HG03039 (cell line): Measurements from ENCODE around the gene XRCC3.

Source experiments
- ATAC-seq: cut with Tn5 transposase; IDR thresholded peaks from one replicate; pipeline ENCODE4 v1.9.1; 2021; ENCODE audit warnings: mild to moderate bottlenecking, moderate library complexity; ENCODE audit not compliant: unreplicated experiment

Gene XRCC3

DNA sequence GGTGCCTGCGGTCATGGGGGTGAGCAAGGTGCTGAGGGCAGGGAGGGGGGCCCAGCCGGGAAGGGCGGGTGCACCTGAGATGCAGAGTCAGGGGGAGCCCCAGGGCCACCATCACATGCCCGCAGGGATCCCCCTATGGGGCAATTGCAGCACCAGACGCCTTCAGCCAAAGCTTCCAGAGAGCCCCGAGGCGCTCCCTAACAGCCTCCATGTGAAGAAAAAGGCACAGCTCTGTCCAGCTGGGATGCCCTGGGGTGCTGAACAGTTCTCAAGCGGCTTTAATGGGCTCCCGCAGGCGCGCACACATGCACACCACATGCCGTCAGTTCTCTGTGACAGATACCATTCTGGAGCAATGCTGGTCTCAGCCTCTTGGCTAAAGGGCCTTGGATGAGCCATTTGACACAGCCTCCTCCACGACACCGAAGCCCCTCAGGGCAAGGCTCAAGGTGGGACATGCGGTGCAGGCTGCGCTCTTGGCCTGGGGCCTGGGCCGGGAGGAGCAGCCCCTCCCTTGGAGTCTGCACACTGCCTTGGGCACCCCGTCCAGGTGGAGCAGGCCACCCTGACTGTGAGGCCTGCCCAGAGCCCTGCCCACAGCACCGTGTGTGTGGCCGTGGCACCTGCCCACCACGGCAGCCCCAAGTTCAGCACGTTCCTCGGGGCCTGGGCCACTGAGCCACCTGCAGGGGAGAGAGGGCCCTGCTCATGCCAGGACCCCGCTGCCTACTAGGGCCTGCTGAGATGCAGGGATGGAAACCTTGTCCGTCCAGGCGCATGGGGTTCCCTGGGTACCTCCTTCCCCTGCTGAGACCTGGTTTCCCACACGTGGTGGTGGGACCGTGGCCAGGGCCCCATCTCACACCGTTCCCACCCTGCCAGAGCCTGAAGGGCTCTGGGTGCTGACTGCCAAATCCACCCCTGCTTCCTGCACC, 7.7 kb downstream of the XRCC3 start:
- ATAC-seq: no peak

GRCh38 chr14:103706551-103707328, 8.5 kb downstream of the XRCC3 start:
- no peak for ATAC-seq

DNA sequence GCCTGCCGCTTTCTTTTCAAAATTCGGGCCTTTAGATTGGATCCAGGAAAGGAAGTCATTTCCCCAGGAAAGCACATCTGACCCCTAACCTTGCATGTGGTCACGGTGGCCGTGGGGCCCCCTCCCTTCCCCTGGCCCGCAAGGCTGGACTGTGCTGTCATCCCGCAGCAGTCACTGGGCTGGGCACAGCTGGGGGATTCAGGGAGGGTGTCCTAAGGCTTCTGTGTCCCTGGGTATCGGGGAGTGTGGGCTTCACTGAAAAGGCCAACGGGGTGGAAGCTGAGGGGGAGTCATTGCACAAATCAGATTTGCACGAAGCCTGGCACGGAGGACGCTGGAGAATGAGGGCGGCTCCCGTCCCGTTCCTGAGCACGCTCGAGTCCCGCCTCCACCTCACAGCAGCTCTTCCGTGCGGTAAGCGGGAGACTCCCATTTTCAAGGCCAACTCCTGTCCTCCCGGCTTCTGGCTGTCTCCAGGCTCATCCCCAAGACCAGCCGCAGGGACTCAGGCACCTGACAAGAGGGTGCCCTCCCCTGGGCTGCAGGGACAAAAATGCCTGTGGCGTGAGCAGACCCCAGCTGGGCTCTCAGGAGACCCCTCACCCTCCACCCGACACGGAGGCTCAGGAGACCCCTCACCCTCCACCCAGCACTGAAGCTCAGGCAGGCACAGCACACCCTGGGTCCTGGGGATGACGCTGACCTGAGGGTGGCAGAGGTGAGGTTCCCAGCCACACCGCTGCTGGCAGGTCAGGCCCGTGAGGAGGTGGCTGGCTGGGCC, 9.6 kb downstream of the XRCC3 start:
- ATAC-seq: no peak

DNA sequence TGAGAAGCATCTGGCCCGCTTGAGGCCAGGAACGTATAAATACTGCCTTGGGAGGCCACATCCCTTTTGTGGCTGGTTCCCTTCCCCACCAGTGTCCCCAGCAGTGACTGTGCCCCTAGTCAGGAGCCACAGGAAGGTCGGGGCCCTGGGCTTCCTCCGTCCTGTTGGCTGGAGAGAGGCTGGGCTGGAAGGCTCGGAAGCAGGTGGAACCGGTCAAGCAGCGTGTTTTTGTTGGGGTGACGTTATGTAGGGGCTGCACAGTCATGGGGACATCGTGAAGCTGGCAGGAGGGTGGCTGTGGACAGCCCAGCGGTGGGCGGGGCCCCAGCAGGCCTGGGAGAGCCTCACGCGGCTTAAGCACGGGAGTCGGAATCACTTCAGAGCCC, 10.1 kb downstream of the XRCC3 start:
- no peak for ATAC-seq

DNA sequence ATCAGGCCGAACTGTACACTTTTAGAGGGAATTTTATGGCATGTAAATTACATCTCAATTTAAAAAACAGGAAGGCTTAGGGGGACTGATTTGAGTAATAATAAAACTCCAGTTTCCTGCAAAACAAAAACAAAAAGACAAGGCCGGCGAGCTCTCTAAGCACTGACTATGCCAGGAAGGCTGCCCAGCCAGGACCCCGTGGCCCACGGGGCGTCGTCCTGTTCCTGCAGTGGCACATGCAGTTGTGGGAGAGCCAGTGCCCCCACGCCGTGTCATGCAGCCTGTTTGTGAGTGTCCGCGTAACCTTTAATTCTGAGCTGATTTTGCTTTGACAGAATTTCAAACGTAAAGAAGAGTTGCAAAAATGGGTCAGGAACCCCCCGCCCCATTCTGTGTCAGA, 10.5 kb downstream of the XRCC3 start:
- ATAC-seq: no peak

DNA sequence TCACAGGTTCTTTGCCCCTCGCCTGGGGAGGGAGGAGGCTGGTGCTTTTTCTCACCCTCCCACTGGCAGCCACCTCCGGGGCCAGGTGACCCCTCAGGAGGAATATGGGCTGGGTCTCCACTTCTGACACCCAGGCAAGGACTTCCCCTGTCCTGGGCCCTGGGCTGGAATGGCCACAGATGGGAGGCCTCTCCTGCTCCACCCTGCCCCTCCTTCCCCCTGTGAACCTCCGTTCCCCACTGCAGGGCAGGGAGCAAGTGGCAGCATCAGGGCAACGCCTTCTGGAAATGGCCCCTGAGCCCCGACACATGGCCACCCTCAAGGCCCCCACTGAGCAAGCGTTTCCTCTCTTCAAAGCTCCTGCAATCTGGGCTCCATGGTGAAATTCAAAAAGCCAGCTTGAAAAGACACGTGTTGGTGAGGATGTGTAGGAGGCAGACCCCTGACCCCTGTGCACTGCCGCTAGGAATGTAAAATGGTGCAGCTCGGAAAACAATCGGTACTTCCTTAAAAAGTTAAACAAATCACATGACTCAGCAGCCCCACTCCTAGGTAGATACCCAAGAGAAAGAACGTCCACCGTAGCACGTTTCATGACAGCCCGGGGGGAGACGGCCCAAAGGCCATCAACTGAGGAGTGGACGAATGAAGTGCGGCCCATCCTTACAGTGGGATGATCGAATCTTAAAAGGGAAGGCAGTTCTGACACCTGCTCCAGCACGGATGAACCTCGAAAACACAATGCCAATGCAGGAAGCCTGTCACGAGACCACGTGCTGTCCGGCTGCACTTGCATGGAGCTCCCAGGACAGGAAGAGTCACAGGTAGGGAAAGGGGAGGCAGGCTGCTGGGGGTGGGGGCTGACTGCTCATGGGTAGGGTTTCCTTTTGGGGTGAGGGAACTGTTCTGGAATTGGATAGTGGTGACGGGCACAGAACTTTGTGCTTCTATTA, 11.5 kb downstream of the XRCC3 start:
- ATAC-seq: no peak

GRCh38 chr14:103702497-103703432, 12.5 kb downstream of the XRCC3 start:
- ATAC-seq: no peak

GRCh38 chr14:103702095-103702494, 13.2 kb downstream of the XRCC3 start:
- no peak for ATAC-seq

DNA sequence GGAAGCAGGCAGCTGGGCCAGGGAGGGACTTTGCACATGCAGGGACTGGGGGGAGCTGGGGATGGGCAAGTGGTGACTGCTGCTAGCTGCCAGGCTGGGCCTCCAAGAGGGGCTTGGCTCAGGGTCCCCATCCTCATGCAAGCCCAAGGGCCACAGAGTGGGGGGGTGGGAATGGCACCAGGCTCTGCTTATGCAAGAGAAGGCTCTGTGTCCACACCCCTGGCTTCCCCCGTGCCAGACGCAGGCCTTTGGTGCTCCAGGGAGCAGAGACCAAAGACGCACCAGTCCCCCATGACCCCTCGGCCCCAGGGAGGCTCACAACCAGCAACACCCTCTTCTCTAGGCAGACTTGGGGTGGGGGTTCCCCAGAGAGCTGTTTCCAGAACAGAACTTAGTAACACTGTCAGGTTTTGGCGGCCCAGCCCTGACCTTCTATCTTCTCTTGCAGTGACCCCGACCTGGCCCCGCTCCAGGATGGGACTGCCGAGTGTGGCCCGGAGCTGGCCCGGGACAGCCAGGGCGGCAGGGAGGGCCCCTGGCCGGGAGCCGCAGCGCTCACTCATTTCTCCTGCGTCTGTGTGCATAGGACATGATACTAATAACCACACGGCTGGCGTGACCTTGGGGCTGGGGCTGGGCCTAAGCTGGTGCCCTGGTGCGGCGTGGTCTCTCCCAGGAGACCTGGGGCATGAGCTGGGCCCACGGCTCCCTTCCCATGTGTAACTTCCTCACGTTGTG, 14.3 kb downstream of the XRCC3 start:
- ATAC-seq: no peak

GRCh38 chr14:103699901-103700752, 15.1 kb downstream of the XRCC3 start:
- no peak for ATAC-seq

DNA sequence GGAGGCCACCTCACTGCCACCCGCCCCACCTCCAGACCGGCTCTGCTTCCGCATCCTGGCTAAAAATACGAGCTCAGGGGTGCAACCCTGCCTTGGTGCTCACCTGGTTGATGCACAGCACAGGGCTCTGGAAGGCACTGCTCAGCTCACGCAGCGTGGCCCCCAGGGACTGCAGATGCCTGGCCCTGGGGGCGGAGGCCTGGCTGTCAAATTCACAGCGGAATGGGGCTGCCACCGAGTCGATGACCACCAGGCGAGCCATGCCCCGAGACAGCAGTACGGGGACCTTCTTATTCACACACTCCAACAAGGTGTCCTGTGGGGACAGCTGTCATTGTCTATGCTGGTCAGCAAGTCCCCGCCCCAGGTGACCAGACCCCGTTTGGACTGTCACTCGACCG, 16.0 kb downstream of the XRCC3 start:
- no peak for ATAC-seq

GRCh38 chr14:103698380-103699260, 16.6 kb downstream of the XRCC3 start:
- no peak for ATAC-seq

DNA sequence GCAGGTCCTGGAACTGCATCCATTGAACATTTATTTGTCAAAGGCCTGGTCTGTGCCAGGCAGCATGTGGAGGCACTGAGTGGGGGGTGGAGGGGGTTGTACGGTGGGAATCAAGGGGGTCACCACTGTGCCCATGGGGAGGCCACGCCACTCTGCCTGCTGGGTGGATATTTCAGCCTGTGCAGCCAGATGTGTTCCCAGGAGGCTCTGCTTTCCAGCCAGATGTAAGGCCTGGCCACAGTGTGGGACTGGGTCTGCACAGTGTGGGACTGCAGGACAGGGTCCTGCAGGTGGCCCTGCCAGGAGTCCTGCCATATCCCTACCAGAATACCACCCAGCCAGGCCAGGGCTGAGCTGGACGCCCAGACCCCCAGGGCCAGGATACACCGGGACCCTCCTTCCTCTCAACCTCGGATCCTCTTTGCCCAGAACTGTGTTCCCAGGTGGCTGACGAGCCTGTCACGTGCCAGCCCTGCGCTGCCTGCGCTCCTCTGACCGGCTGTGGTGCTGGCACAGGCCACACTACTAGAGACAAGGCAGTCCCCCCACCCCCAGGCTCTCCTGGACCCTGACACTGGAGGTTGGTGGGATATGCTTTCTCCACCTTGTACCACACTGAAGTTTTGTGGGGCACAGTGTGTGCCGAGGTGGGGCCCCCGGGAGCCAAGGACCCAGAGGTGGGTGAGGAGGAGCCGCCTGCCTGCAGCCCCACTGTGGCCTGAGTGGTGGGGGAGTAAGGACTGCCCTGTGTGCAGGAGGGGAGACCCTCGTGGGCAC, 17.5 kb downstream of the XRCC3 start:
- ATAC-seq: no peak

- no peak for ATAC-seq
Measured at GRCh38 chr14:103697206-103697602, 18.0 kb downstream of the XRCC3 start.

DNA sequence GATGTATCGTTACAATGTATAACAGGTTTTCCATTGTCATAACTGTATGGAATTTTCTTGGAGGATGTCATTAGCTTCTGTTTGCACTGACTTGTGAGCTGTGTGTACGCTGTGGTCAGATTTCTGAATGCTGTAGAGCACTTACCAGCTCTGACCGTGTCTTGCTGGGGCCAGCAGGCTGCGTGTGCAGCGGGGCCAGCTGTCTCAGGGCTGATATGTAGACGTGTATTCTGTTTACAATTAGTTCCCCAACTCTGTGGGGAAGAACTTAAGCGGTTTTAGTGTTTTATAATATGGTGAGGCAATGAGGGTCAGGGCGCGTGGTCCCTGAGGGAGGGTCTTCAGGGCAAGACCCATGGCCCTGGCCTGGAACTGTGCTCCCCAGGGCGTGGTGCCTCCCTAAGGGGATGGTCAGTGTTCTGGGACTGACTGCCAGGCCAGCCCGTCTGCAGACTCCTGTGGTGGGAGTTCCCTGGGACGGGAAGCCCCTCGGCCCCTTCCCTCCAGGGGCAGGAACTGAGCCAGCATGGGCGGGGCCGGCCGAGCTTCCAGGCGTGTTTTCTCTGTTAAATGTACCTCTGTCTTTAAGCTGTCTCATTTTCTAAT, 18.7 kb downstream of the XRCC3 start:
- ATAC-seq: no peak
